Eye (tissue), 1 donor: ENCODE measurements around the gene THADA.
"Not testable (repeated sequence)": the region's sequence is repeated elsewhere in the genome, so short reads cannot be mapped to it uniquely, and the experiment has no call there.

ENCODE experiments used
- DNase-seq: peaks from one replicate; pipeline ENCODE4 v3.0.0-alpha.2; 2015

Gene THADA

DNA sequence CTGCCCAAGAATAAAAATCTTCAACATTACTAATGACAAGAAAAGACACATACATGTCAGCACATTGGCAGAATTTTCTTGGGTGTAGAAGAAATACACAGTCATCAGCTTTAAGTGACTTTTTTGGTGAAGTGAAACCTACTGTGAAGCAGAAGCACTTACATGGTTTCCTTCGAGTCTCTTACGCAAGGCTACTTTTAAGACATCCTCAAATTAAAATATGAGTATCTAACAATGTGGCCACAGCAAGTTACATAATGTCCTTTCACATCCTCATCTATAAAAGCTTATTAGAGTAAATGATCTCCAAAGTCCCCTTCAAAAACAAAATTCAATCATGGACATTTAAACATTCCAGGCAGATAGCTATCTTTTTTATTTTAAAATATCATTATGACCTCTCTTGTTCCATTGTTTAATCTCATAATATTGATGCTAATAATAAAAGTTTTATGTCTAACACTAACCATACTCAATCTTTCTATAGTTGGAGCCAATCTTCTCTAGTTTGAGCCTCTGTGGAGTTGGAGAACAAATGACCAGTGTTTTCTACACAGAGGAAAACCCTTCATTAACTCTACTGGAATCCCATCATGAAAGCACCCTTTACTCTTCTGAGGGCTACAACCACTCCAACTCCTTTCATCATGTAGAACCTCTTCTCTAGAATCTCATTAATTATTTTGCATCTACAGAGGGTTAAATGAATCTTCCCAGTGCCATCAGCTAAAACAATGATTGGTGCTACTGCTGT lies 187.3 kb downstream of the THADA start:
- DNase-seq: no peak

DNA sequence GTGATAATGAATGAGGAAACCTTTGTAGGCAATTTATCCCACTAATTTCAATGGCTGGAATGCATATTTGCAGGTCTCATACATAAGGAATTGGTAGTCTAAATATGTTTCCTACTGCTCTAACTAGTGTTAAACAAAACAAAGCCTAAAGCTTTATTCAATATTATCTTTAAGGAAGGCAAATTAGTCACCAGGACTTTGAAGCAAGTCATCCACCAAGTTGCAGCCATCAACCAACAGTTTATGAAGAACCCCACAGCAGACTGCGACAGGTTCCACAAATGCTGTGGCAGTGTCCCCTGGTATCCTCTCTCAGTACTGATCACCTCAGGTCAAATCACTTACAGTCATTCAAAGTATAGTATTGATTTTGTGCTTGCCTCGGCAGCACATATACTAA lies 187.9 kb downstream of the THADA start:
- no peak for DNase-seq

DNA sequence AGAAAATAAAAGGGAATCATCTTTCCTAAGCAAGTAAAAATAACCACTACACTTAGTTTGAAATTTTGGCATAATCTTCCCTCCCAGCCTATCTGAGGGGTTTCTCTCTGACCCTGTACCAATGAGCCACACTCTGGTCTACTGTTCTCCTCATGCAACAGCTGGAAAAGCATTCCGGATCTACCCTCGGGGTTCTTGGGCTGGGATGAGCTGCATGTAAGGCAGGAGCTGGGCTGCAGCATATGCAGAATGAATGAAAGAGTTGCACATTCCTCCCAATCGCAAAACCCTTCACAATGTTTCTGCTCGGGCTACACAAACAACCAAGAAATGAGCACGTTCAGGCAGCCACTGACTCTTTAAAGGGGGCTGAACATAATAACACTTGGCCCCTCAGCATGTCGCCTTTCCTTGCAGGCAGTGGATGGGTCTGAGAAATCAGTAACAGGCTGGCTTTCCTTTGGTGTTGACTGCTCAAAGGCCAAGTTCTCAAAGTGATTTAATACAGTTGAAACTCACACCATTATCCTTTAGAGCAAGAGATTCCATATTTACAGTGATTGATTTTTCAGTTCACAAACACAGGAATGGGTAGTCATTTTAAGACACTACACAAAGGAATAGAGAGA lies 189.1 kb downstream of the THADA start:
- no peak for DNase-seq

DNA sequence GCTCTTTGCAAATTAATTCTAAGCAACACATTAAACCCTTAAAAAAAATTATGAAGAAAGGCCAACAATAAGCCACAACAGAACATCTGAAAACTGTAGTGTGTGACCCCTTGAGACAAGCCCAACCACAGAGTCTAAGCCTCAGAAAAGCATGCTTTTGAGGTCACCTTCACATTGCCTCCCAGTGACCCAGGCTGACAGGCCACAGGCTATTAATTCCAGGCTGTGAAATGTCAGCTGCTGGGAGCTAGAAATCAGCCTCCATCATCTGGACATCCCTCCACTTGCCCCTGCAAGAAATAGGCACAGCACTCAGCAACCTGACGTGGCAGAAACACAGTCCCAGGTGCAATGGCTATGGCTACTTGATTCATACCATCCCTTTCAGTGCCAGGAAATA lies 190.0 kb downstream of the THADA start:
- no peak for DNase-seq

- no peak for DNase-seq
These were observed 193.3 kb downstream of the THADA start for GRCh38 chr2:43402452-43402937.

DNA sequence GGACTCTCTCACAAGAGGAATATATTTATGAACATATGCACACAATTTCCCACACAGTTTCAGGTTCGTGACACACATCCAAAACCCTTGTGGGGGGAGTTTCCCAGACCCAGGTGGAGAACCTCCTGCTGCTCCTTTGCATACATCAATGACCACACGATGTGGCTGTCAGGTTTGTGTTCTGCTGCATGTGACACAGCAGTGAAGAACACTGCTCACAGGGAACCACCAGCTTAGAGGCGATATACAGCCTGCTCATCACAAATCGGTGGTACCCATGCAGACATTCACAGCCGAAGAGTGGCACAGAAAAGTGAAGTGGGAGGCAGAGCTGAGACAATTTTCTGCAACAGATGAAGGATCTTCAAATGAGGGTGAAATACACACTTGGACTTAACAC lies 193.8 kb downstream of the THADA start:
- DNase-seq: no peak

DNA sequence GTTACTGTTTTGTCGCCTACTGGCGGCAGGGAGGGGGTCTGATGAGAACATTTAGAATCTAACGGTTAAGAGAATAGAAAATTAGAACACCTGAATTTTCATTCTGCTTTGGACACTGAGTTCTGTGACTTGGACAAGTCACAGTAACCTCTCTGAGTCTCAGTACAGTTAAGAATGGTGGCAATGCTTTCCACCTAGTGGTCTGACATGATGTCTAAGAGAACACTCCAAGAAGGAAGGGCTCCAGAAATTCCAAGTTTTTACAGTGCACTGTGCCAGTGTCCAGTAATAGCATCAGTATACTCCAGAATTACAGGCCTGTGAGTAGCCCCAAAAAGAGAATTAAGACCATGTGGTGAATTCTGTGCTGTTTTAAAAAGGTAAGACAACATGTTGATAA lies 195.3 kb downstream of the THADA start:
- DNase-seq: no peak

DNA sequence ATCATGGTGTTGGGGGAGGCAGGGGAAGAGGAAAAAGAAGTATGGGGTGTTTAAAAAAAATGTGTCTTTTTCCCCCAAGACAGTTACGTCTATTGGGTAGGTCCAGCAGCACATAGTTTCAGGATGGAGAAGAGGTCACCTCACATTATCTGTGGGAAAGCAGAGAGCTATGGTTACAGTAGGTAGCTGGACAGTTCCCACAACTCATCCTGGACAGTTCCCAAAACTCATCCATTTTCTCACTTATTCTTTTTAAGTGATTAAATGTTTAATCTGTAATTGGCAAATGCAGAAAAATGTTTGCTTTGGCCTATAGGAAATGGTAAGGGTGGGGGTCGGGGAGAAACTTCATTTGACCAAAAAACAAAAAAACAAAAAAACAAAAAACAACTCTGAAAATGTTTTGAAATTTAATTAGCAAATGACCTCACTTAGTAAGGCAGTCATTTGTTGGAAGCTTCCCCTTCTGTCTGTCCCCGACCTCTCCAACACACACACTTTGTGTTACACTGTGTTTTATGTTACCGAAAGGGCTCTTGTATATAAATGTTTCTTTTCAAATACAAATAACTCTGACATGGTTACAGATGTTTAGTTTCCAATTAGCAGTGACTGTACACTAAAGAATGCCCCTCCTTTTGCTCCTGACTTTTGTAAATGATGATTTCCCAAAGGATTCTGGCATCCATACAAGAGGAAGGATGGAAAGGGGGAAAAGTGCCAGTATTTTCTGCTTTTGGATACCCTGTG lies 196.1 kb downstream of the THADA start:
- DNase-seq: no peak

- DNase-seq: no peak
These were observed 196.7 kb downstream of the THADA start for GRCh38 chr2:43399098-43399497.

DNA sequence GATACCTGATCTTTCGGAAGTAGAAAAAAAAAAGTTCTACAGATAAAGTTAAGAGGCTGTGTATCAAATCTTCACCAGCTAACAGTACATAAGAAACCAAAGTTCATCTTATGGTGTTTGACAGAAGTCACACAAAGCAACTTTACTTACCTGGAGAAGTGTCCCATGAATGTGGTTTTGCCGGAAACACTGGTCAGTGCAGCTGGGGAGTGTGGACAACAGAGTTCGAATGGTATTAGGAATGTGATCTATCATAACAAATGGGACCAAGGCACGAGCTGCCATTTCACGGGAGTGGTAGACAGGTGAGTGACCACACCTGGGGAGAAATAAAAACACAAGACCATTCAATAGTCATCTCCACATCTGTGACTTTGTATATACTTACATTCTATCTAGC lies 198.0 kb downstream of the THADA start:
- DNase-seq: no peak

- no peak for DNase-seq
These were observed 198.4 kb downstream of the THADA start for GRCh38 chr2:43397411-43397810.

GRCh38 chr2:43396344-43396743 lies 199.5 kb downstream of the THADA start:
- not testable (repeated sequence) for DNase-seq

DNA sequence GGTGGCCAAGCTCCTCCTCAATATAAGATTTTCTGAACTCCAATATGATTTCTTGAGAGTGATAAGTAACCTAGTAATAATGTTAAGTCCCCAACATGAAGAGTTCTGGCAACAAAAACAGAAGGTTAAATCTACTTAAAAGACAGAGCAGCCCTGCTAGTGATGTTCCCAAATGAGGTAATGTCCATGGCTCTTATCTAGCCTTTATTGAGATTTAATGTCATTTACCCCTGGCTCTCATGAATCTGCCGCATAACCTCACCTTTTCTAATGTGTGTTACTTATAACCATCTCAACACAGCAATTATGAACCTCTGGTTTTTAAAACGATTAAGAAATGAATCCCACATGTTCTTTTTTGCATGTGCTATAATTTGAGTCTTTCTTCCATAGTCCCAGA lies 201.9 kb downstream of the THADA start:
- DNase-seq: no peak

- DNase-seq: peak; percentile 48
These were observed 204.0 kb downstream of the THADA start for GRCh38 chr2:43391878-43392215.

- DNase-seq: no peak
These were observed 204.5 kb downstream of the THADA start for GRCh38 chr2:43391201-43391877.

DNA sequence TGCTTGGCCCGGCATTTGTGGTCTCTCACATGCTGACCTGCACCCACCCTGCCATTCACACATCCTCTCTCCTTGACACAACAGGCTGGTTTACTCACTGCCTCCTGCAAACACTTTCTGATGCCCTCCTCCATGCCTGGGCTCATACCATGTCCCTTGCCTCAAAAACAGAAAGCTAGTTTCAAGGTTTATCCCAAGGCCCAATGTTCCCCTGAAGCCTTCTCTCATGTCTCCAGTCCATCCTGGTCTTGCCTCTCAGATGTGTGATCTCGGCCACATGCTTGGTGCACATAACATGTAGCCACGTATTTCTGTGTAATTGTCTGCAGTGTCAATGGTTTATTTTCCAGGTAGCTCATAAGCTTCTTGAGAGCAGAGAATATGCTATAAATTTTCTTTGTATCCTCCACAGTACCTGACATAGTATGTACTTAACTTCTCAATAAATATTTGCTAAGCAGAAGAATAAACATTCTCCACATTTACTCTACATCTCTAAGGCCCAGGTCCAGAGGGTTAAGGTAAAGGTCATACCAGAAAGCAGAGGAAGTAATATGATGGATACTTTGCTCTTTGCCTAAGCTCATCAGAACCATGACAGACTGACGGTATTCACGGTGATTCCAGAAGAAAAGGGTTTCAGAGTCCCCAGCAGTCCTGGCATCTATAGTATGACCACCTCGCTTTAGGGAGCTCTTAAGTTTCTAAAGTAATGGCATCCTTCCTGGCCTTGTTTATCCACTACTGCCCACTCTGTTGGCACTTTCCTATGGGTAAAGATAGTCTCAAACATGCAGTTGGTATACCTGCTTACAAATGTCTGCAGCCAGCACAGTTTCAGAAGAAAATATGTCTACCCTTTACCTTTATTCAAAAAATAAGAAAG lies 206.0 kb downstream of the THADA start:
- no peak for DNase-seq

DNA sequence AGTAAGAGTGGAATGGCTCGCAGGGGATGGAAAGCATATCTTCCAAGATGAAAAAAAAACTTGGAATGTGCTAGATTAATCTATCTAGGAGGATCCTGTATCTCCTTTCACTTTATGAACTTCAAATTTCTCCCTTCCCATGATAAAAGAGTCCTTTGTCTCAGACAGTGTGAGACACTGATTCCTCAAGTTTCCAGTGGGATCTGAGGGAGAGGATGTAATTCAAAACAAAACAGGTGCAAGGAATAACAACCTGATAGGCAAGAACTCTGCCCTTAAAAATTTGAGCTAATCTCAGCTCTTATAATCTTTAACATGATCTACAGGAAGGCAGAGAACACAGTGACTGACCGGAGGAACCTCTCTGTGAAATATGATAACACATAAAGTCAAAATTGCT lies 207.5 kb downstream of the THADA start:
- no peak for DNase-seq

DNA sequence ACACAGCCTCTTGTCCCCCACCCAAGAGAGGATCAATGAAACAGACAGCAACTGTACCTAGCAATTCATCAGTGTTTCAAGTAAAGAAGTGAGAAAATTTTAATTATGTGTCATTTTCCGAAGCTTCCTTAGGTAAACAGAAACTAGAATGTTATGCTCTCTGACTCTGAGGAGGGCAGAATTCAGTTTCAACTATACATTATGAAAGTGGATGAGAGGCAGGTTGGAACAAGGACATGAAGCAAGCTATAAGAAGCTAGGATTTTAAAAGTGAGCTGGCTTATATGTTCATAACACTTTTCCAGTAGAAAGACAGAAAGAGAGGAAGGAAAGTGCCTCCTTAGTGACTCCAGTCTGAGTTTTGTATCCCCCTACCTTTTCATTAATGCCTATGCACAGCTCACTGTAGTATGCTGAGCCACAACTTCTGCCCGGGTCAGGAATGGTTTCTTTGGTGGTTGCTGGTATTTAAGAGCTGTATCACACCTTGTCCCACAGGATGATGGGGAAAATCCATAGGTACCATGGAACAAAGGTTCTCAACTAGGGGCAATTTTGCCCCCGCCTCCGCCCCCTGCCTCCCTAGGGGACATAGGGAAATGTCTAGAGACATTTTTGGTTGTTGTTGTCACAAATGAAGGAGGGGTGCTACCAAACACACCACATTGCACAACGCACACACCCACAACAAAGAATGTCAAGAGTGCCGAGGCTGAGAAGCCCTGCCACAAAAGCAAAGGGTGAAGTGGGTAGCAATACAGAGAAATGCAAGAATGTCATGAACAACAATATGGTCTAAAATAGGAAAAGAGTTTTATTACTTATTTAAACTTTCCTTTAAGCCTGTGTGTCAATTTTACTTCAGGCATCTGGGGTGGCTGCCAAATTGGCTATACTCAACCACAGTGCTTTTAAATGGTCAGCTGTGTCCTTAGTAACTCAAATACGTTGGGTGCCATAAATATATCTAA lies 208.5 kb downstream of the THADA start:
- DNase-seq: no peak

- DNase-seq: not testable (repeated sequence)
These were observed 209.2 kb downstream of the THADA start for GRCh38 chr2:43386679-43387078.

DNA sequence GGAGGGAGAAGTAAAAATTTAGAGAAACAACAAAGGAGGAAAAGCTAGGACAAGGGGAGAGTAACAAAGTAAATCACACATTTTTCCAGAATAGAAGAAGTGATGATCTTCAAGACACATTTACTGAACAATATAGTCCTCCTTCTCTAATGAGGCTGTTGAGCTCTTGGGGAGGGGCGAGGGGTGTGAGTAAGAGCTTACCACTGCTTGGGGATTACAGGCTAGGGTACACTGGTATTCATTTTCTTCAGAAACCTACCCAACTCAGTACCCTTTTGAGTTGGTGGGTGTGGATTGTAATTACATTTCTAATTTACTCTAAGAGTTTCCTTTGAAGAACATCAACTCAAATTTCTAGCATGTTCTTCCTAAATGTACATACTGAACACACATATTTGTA lies 211.7 kb downstream of the THADA start:
- DNase-seq: no peak

- DNase-seq: no peak
These were observed 212.3 kb downstream of the THADA start for GRCh38 chr2:43383533-43383932.
